H4 (cell line): ENCODE measurements around the gene MAST4. TPM values are rescaled to one million over a fixed set of nuclear protein-coding genes. Genes with fewer than 3 reads are reported as not detected.

Source experiments
- DNase-seq: peaks from one replicate; pipeline ENCODE4 v3.0.0-alpha.2; 2015; ENCODE audit warnings: low spot score
- total RNA-seq: library from RNA; depleted of rRNA; stranded (reverse); fragments of >200 nt; shearing (Covaris generic); gene quantifications from 2 replicates; pipeline ENCODE4 v1.2.3, GENCODE V29; 2014

MAST4 gene
- total RNA-seq, 1 experiment from 2014 or later = 0.75 TPM

DNA sequence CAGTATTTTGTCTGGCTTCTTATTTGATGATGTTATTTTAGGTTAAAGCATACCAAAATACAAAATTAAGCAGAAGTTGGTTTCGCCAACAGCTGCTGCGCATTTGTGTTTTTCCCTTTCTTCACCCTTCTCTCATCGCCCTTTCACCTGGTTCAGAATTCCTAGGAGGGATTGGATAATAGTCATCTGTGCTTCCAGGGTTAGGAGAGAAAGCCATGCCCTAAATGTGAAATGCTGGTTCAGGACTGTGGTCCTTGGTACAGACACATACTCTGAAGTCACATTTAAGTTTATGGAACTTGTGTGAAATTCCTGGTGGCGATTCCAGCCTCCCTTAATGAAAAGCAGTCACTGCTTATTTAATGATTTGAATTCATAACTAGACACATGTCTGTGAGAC is 7.7 kb downstream of the MAST4 start:
- no peak for DNase-seq

DNA sequence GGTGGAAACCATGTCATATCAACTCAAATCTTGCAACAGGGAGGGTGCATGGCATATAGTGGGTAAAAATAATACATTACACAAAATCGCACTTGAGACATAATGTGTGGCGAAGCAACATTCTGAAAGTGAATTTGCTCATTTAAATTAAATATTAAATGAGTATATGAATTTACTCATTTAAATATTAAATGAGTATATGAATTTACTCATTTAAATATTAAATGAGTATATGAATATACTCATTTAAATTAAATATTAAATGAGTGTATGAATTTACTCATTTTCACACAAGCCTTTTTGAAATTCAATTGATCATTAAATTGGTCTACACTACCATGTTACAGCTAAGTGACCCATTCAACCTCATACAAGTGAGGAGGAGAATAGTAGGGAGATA is 10.5 kb downstream of the MAST4 start:
- no peak for DNase-seq

DNA sequence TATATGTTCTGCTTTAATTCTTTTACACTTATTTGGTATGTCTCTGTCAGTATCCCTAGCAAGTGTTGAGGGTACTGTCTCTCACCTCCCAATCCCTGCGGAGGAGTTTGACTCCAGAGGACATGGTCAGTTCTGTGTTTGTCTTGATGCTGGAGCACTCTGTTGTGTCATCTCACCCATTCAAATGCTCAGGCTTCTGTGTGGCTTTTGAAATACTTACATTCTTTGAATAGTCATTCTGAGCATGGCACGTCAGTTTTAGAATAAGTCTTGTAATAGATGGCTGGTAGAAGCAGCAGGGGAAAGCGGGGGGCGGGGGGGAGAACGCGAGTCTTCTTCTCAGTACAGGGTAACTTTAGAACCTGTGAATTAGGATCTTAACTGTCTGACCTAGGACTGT is 12.3 kb downstream of the MAST4 start:
- DNase-seq = no peak

DNA sequence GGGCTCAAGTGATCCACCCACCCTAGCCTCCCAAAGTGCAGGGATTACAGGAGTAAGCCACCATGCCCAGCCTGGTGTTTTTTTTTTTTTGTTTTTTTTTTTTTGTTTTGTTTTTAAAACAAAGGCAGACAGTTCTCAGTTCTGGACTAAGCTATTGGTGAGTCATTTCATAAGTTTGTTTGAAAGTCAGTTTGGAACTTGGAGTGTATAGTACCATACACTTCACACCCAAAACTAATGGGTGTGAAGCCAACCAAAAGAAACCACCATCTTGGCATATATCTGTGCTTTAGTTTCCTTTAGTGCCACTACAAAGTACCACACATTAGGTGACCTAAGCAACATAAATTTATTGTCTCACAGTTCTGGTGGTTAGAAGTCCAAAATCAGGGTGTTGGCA is 13.4 kb downstream of the MAST4 start:
- DNase-seq = no peak

- no peak for DNase-seq
Measured at GRCh38 chr5:66612226-66612625, 16.0 kb downstream of the MAST4 start.

GRCh38 chr5:66615136-66615535 is 18.9 kb downstream of the MAST4 start:
- no peak for DNase-seq

DNA sequence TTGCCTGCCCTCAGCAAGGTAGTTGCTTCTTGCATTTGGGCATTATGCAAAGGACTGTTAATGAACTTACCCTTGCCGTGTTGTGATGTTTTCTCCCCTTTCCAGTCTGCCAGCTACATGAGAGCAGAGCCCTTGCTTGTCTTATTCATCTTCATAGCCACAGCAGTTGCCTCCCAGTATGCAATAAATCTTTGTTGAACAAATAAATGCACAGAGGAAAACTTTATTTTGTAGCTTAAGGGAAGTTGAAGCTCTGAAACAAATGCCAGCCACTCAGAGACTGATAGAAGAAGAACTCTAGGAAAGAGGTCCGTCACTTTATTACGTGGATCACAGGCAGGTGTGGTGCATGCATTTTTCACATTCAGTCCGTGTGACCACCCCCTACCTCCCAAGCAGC is 19.7 kb downstream of the MAST4 start:
- DNase-seq = no peak

GRCh38 chr5:66616520-66617225 is 20.5 kb downstream of the MAST4 start:
- no peak for DNase-seq

DNA sequence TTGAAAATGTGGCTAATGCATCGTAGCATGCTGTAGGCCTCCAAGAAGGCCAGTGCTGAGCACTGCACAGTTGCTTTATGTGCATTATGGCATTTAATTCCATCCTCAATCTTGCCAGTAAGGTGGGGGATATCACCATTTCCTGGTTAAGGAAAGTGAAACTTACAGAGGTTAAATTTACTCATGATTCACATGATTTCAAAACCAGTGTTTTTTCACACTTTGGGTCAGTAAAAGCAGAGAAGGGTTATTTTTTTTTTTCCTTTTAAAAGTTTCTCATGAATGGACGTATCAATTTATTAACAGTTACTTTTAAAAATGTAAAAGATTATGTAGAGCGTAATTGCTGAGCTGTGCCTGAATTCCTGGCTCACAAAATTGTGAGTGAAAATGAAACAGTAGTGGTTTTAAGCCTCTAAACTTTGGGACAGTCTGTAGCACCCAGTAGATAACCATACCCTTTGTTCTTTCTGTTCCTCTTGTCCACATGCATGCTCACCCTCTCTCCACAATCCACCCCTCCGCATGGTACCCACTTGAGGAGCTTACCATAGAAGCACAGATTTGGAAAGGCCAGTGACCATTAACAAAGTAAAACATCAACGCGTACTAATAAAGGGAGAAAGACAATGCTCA is 21.2 kb downstream of the MAST4 start:
- DNase-seq = no peak

DNA sequence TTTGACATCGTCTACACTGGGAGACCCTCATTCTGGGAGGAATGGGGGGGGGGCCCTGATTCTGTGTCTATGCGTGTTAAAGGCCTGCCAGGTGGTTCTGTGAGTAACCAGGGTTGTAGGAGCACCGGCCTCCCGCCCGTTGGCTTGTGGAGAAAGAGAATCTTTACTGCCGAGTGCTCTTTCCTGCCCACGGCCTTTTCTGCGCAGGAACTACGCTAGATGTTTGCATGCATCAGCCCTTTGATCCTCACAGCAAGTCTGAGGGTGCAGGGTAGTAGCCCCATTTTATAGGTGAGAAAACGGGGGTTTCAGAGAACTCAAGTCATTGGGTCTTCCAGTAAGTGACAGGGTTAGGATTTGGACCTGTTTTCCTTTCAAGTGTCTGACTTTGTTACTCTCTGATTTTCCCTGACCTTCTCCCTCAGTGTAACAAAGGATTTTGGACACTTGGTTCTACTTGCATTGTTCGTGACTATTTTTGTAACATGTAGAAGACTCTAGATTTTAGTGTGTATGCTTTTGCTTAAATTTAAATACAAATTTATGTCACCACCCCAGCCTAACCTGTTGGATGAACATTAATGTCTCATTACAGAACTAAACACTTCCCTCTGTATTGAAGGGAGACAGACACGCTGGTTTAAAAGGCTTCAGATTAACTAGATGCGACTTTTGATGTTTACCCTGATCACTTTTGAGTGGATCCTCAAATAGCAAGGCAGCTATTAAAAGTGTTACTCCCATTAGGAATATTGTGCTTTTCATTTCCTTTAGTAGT is 22.0 kb downstream of the MAST4 start:
- DNase-seq = no peak

DNA sequence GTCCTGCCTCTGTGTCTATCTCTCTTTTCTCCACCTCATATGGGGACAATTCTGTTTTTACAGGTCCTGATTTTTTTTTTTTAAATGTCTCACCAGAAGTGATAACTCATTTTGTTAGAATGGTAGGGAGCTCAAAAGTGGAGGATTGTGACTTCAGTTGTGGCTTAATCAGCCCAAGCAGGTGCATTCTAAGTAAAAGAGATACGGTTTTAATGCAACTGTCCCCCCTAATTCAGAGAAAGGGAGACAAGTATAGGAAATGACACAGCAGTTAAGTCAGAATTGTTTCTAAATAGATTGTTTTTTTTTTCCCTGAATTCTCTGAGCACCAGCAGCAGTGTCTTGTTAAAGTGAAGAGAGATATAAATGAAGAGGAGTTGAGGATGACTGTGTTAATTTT is 24.5 kb downstream of the MAST4 start:
- no peak for DNase-seq

DNA sequence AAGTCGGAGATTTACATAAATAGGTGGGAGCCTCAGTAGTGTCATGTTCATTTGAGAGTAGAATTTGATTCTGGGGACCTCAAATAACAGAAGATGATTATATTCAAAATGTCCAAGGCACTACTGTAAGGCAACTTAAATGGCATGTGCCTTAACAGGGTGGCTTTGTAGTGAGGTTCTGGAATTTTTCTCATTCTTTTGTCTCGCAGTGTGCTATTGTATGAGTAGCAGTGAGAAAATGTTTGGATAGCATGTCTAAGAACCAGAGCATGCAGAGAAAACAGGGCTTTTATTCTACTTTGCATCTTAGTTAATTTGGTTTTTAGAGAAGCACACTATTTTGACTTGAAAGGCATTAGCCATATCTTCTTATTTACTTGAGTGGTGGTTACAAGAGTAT is 25.0 kb downstream of the MAST4 start:
- no peak for DNase-seq

- DNase-seq = no peak
Measured at GRCh38 chr5:66621736-66622135, 25.5 kb downstream of the MAST4 start.

- DNase-seq = no peak
Measured at GRCh38 chr5:66628561-66628960, 32.4 kb downstream of the MAST4 start.

- no peak for DNase-seq
Measured at GRCh38 chr5:66629446-66629845, 33.3 kb downstream of the MAST4 start.

DNA sequence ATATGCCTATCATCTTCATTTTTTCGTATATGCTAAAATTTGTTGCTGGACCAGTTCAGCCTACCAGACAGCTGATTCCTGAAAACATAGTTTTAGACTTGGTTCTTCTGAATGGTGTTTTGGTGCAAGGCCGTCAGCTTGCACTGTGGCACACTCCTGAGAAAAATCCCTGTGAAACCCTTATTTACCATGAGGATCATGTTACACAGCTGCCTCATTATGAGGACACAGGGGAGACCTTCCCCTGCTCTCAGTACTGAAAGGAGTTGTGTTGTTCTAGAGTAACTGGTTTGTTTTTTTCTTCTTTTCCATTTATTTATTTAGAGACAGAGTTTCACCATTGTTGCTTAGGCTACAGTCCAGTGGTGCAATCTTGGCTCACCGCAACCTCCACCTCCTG is 37.6 kb downstream of the MAST4 start:
- DNase-seq = peak; percentile 22

- DNase-seq = no peak
Measured at GRCh38 chr5:66634601-66635000, 38.4 kb downstream of the MAST4 start.

DNA sequence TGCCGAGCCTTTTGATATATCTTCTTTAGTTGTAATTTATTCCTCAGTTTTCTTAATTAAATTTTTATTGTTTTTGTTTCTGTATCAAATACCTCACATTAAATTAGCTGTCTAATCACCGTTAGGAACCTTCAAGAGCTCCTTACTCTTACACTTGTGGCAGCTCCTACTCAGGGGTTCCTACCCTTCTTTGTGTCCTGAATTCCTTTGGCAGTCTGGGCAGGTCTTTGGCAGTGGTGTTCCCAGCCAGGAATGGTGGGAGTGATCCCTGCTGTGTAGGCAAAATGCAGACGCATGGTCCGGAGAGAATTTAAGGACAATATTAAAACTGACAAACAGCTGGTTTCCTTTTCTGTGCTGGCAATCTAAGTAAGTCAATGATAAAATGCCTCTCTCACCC is 41.8 kb downstream of the MAST4 start:
- no peak for DNase-seq

DNA sequence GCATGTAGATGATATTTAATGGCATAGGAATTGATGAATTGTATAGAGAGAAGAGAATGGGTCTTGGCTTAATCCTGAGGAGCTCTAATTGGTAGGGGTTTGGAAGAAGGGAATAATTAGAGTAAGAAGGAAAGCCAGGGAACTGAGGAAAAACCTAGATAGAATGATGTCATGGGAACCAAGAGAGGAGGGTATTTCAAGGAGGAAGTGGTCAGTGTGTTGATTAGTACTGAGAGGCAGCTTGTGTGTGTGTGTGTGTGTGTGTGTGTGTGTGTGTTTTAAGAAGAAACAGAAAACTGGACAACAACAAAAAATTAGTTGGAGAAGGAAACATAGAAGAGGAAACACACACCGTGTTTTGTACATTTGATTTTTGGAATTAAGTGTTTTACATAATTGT is 42.8 kb downstream of the MAST4 start:
- no peak for DNase-seq

DNA sequence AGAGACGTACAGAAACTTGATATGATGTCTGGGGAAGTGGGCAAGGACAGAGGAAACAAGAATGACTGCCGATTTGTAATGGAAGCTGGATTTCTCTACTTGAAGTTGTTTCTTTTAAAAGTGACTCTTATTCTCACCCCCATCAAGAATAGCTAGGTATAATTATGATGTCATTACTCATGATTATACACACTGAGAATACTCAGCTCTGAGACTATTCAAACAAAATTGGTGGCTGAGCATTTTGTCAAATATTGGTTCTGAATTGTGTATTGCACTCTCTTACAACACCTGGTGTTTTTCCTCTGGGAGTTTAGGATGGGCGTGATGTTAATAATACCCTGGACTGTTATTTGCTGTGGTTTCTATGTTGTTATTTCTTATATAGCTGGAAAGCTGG is 46.3 kb downstream of the MAST4 start:
- DNase-seq = no peak

- no peak for DNase-seq
Measured at GRCh38 chr5:66643387-66643786, 47.2 kb downstream of the MAST4 start.

GRCh38 chr5:66644111-66644510 is 47.9 kb downstream of the MAST4 start:
- no peak for DNase-seq

DNA sequence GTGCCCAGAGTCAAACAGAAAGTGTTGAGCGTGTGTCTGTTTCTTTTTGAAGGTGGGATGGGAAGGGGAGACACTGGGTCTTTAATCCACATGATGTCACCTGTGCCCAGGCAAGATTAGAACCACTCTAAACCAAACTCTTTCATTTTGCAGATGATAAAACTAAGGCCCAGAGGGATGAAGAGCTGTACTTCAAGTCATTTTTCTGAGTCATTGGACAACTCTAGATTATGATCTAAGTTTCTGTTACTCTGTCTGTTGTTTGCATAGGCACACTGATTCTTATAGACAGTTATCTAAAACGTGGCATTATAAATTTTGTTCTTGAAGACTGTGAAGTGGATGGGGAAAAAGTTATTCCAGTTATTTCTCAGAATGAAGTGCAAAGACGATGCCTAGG is 48.8 kb downstream of the MAST4 start:
- no peak for DNase-seq
